HG03280 (cell line): ENCODE results near the gene A2M.

Source experiments
- ATAC-seq: cut with Tn5 transposase; IDR thresholded peaks from one replicate; pipeline ENCODE4 v1.9.1; 2021; ENCODE audit warnings: mild to moderate bottlenecking, moderate library complexity; ENCODE audit not compliant: unreplicated experiment

Gene A2M

DNA sequence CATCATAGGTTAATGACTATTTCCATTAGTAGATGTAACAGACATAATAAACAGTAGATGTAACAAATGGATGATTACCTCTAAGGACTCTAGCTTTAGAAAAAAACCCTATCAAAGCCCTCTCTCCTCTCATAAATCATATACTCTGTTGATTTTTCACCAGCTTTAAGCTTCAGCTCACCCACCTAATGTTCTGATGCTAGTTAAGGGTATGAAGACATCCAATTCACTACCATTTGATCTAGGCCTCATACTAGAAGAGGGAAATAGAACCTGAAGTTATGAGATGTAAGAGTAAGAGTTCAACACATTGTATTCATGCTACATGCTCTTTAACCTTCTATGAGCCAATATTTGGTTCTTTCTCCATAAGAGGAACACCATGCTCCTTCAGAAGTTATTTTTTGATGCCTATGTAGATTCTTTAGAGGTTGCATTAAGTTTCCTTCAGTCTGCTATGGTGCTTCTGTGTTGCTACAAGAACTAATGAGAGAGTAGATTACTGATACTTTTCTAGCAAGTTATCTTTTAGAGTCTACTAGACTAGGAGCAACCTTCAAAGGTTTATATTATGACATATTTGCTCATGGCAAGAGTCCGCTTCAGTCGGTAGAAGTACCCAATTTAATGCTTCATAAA lies 16.0 kb downstream of the A2M start:
- ATAC-seq = no peak

DNA sequence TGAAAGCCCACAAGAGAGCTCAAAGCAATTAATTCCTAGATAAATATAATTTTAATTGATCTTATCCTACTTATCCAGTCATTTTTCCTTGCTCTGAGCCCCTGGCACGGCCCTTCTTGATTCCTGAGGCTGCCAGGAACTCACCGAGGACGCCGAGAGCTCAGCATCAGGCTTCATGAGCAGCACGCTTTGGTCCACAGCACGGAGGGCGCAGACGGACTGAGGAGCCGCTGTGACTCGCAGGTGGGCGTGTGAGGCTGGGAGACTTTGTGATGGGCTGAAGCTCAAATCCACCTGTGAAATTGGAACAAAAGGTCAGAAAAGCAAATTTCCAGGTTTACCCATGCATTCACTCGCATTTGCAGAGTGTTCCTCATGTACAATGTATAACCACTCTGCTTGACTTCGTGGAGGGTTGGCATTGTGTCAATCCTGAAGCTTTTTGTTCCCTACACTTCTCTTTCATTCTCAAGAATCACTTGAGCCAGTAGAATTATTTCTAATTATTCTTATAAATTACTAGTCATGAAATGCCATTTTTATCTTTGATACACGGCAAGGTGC lies 17.2 kb downstream of the A2M start:
- no peak for ATAC-seq

DNA sequence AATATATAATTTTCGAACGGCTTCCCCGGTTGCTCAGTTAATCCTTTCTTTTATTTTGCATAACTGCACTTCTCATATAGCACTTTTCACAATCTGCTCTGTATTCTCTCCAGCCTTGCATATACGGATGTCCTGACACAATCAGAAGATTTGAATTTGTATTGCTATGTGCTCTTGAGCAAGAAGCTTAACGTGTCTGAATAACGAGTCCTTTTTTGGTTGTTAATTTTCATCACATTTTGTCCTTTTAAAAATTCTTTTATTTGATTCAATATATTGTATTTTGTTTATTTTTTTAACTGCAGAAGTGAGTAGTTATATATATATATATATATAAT lies 17.6 kb downstream of the A2M start:
- ATAC-seq = no peak

DNA sequence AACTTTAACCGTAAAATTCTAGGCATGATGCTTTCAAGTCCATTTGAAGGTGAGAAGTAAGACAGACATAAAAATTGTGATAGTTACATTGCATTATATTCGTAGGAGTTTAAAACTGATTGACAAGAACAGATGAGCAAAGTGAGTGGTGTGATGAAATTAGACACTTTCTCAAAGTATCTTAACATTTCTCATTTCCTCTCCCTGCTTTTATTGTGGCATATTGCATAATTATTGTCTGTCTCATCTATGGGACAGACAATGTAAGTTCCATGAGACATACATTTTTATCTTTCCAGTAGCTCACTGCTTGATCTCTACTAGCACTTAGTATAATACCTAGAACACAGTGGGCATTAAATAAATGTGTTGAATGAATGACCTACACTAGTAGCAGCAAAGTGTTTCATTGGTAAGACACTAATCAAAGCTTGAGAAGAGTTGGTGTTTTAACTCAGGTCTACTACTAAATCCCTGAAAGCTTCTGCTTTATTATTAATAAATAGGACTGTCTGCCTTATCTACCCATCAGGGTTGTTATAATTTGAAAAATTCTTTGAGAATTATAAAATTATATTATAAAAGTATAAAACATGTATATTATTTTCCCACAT lies 19.0 kb downstream of the A2M start:
- no peak for ATAC-seq

DNA sequence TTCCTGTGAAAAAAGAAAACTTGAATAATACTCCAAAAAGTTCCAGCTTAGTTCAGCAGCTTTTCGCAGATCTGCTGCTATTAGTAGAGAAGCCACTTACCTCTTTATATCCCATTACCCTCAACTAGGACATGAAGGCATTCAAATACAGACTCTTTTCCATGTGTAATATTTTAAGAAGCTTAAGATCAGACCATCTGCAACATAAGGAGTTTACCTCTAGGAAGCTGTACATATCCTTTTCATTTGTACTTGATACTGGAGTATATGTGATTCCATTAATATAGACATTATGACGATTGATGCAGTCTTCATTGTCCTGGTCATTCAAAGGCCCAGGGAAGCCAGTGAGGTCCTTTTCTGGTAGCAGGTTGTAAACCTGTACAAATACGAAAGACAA lies 20.4 kb downstream of the A2M start:
- ATAC-seq = no peak

DNA sequence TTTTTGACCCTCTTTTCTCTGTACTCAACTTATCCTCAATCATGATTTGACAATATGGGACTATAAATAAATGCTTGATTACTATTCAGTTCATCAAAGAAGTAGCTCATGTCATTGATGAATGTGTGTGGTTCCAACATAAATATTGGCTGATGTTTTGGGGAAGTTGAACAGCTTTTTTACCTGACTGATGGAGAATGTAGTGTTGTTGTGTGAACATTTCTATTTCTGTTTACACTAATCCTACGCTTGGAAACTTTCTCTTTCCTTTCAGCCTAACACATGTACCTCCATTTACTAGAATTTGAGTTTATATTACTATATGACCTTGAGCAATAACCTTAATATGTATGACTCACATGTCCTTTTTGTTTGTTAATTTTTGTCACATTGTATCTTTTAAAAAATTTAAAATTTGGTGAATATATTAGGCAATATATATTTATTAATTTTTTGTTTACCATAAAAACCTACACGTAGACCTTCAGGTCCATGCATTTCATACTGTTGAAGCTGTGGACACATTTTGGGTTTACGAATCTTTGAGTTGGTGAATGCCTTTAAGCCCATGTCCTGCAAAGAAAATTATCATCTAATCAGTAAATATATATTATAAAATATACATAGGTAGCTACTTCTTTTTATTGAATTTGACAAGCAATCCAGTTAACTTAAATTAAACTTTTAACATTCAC lies 21.1 kb downstream of the A2M start:
- no peak for ATAC-seq

DNA sequence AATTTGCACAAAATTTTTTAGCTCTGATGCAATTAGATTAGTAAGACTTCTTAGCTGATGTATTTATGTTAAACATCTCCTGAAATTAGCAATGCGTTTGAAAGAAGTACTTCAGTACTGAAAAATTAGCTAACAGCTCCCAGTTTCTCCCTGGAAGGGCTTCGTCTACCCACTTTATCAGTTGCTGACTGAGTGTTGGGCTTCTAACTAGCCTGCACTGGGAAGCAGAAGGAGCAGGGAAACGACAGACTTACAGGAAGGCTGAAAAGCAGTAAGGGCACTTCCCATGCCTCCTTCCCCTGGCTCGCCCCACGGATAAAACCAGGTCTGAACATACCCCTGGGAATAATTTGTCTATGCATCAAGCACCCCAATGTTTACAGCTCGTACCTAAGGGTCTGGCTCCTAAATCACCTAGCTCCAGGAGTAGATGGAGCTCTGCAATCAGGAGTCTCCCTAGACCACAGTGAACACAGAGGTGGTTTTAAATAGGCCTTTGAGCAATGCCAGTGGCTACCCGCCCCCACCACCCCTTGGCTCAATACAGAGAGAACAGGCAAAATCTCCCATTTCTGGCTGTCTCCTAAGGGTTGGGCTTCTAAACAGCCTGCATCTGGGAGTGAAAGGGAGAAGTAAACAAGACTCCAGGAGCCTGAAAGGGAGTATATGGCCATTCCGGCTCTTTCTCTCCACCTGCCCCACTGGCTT lies 23.7 kb downstream of the A2M start:
- no peak for ATAC-seq

DNA sequence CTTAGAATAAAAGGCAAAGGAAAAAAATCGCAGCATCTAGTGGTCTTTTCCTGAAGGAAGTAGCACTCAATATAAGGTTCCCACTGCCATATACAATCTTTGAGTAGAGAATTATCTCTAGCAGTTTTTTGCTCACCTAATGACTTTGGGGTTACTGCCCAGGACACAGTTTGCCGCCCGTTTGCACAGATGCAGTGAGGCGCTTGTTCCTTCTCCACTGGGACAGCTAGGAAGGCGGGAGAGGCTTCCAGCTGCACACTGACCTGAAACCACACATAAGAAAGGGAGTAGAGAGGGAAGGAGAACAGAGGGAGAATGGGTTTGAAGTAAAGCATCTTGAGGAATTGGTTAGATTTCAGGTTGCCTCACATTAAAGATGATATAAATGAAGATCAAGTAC lies 25.5 kb downstream of the A2M start:
- no peak for ATAC-seq

DNA sequence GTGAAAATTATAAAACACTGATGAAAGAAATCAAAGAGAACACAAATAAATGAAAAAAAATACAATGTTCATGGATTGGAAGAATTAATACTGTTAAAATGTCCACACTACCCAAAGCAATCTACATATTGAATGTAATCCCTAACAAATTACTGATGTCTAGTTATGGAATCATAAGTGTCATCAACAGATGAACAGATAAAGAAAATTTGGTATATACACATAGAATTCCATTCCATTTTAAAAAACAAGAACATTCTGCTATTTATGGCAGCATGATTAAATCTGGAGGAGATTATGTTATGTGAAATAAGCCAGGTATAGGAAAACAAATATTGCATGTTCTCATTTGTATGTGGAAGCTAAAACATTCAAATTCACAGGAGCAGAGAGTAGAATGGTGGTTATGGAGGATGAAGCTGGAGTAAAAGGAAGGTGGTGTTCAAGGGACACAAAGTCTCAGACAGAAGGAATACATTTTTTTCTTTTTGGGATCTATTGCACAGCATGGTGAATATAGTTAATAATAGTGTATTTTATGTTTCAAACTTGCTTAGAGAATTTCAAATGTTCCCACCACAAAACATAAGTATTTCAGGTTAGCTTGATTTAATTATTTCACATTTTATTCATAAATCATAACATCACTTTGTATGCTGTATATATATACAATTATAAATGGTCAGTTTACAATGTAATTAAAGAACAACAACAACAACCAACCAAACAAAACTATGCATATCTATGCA lies 28.5 kb downstream of the A2M start:
- no peak for ATAC-seq

DNA sequence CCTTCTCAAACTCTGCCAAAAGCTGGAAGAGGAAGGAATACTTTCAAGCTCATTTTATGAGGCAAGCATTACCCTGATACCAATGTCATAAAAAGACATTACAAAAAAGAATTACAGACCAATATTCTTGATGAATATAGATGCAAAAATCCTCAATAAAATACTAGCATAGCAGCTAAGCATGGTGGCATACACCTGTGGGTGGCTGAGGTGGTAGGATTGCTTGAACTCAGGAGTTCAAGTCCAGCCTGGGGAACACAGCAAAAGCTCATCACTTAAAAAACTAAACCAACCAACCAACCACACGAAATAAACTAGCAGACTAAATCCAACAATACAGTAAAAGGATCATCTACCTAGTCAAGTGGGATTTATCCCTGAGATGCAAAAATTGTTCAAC lies 29.6 kb downstream of the A2M start:
- no peak for ATAC-seq

DNA sequence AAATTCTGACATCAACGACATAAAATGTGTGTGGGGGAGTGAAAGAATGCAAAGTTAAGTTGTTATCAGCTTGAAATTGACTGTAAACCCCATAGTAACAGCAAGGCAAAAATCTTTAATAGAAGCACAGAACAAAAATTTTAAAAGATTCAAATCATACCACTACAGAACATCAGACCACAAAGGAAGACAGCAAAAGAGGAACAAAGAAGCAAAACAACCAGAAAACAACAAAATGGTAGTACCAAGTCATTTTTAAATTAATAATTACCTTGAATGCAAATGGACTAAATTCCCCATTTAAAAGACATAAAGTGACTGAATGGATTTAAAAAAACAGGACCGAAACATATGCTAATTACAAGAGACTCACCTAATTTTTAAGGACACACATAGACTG lies 31.3 kb downstream of the A2M start:
- ATAC-seq = no peak

DNA sequence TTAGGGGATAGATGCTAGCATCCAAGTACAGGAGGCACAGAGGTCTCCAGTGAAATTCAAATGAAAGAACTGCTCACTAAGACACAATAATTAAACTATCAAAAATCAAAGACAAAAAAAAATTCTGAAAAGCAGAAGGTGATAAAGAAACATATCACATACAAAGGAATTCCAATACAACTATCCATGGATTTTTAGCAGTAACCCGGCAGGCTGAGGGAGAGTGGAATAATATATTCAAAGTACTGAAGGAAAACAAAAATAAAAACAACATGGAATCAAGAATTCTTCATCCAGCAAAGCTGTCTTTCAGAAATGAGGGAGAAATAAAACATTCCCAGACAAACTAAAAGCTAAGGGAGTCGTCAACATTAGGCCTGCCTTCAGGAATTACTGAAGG lies 31.9 kb downstream of the A2M start:
- ATAC-seq = no peak

DNA sequence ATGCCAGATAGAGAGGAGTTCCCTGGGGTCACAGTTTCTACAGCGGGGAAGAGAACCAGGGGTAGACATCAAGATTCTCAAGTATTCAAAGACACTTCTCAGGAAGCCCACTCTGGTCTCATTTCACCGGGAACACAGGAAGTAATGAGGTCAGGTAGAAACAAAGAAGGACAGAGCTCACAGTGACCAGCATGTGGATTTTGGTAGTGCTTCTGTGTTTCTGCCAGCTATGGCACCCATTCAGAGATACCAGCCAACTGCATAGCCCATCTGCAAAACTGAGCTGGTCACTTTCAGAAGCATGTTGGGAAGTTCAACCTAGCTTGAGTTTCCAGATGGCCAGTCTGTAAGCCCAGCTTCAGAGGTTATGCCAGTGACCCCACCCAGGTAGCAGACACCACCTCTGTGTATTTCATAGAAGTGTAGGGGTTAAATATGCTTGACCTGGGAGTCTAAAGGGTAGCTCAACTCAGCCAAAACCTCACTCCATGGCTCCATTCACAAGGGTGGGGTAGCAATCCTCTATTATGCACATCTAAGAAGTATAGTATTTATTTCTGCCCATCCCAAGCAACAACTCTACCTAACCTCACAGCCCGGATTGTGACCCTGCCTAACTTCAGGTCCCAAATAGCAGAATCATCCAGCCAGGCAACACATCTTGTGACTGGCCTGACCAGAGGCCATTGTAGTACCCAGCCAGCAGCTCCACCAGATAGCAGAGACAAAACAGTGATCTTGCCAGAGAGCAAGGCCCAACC lies 33.9 kb downstream of the A2M start:
- no peak for ATAC-seq

DNA sequence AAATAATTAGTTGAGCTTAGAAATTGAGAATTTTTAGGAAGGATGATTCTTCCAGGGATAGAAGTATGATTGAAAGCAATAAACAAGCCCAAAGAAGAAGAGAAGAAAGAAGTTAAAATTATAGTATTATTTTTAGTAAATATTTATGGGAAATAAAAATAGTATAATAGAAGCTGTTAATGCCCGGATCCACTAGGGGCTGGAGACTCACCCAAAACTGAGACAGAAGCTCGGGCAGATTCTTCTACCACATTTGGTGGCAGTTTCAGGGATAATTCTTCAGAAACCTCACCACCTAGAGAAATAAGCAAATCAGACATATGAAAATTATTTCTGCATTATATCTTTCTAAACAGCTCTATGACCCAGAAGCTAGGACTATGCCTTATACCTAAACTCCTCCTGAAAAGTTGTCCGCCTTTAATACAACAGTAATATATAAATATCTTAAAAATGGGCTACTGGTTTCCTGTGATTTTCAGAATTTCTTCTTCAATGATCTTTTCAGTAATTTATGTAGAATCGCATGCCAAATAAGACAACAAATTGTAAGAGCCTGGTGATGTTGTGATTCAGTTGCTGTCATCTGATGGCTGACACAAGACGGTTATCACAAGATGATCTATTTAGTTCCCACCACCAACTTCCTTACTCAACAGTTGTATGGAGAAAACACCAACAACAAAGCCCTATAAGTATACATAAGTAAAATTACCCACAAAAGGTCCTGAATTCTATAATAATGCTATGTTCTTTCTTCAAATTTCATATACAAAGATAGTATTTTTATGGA lies 35.6 kb downstream of the A2M start:
- ATAC-seq = no peak

DNA sequence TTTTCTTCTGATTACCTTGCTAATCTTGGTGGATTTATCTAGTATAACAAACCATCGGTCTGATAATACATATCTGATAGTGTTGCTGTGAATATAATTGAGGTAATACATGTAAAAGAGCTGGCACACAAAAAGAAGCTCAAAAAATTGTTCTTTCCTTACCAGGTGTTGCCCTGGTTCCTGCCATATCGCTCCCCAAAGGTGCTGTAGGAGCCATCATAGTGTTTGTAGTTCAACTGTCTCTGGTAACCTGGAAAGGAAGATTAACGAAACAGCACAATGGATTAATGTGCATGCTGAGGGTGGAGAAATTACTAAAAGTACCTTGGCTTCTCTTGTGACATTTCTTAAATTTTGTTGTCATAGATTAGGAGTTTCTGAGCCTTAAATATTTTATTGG lies 36.6 kb downstream of the A2M start:
- ATAC-seq = no peak

DNA sequence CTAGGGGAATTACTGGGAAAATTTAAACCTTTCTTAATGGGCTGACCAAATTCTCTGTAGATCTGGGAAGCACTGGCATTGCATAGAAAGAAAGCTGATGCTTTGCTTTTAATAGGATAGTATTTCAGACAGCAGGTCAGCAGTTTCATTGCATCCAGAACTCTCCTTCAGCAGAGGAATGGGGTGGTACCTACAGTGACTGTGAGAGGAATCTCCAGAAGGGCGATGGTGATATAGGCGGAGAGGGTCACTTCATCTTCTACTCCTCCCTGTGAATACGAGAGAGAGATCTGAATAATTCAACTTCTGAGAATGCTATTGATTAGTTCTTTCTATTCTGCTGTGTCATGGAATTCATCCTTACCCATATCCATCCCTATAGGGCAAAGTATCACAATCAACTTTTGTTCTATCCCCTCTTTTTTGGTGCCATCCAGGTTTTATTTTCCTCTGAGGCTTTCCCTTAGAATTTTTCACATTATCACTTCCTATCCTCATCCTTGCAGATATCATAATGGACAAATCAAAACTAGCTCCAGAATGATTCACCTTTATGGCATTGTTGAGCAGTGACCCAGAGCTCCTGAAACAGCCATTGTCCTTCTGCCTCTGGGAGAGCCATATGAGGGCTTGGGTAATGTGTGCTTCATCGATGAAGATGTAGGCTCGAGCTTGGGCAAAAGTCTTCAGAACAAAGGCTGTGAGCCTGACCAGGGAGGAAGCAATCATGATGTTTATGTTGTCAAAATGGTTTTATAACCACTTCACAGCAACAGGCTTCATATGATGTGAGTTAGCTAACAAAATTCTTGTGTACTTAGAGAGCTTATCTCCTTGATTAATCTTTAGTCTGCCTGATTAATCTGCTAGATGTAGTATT lies 38.3 kb downstream of the A2M start:
- ATAC-seq = no peak

DNA sequence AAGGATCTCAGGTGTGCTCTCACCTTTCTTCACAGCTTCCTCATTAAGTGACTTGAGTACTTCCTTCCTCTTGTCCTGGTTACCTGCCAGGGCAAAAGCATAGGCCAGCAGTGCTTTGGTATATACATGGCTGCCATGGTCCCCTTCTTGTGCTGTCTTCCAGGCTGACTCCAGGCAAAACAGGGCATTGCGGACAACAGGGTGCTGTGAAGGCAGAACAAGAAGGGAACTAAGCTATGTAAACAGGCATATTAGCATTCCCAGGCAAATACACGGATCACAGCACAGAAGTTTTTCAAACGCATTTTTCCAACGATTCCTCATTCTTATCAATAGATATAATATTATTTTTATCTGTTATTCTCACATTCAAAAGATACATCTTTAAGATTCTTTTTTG lies 39.0 kb downstream of the A2M start:
- ATAC-seq = no peak

DNA sequence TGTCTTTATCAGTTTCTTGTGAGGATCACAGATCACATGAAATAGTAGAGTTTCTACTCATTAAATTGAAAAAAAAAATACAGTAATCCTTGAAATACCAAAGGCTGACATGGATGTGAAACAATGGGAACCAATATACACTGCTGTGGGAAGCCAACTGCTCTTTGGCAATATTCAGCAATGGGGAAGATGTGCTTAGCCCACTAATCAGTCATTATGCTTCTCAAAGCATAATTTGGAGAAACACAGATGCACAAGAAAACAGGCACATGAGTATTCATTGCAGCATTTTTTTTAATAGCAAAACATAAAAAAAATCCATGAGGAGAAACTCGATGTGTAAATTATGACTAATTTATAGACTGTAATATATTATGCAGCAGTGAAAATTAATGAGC lies 40.6 kb downstream of the A2M start:
- ATAC-seq = no peak
